ENCODE measurements around the gene BCAM. TPM values are rescaled to one million over a fixed set of nuclear protein-coding genes. Genes with fewer than 3 reads are reported as not detected.
"Not testable (repeated sequence)": the region's sequence is repeated elsewhere in the genome, so short reads cannot be mapped to it uniquely, and the experiment has no call there.

Gene BCAM
- polyA plus RNA-seq, 1 donor, result 201 TPM

DNA sequence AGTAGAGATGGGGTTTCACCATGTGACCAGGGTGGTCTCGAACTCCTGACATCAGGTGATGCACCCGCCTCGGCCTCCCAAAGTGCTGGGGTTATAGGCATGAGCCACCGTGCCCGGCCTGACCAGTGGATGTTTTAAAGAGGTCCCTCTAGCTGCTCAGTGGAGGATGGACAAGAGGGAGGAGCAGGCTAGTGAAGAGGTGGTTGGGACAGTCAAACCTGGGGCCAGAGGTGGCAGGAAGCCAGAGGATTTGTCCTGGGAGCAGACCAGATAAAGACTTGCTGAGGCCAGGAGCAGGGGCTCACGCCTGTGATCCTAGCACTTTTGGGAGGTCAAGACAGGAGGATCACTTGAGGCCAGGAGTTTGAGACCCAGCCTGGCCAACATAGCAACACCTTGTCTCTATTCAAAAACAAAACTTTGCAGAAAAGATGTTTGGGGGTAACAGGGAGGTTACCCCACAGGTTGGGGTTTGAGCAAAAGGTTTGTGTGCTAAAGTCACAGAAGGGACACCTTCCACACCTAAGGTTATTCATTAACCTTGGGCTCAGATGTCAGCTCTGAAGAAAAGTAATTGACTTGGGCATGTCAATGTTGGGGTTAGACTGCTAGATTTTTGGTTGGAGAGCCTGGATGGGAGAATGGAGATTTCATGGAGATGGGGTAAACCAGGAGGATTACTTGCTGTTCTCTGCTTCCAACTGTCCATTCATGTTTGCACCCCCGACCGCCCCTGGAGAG, 9.0 kb downstream of the BCAM start:
- DNase-seq (ENCODE audit: low read depth), result no peak

DNA sequence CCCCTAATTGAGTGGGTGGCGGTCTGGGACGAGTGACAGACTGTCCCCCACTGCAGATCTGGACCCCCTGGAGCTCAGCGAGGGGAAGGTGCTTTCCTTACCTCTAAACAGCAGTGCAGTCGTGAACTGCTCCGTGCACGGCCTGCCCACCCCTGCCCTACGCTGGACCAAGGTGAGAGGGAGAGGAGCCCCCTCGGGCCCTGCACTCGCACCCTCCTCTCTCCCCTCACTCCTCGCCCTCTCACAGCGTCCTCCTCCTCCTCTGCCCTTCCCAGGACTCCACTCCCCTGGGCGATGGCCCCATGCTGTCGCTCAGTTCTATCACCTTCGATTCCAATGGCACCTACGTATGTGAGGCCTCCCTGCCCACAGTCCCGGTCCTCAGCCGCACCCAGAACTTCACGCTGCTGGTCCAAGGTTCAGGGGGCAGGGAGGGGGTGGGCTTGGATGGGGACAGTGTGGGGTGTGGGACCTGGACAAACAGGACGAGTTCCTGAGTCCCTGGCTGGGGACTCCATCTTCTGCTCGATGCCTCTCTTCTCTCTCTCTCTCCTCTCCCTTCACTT, 9.6 kb downstream of the BCAM start:
- no peak for DNase-seq (ENCODE audit: low read depth)

DNA sequence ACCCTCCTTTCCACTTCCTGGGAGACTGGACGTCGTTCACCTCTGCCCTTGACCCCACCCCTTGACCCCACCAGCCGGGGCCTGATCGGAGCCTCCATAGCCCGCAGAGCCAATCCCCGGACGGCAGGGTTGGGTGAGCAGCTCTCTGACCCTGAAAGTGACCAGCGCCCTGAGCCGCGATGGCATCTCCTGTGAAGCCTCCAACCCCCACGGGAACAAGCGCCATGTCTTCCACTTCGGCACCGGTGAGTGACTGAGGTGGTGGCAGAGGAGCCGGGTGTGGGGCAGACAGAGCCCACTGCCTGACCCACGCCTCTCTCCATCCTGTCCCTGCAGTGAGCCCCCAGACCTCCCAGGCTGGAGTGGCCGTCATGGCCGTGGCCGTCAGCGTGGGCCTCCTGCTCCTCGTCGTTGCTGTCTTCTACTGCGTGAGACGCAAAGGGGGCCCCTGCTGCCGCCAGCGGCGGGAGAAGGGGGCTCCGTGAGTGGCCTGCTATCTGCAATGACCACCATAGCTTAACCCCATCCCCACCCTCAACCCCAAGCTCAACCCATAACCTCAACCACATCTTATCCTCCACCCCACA, 10.4 kb downstream of the BCAM start:
- no peak for DNase-seq (ENCODE audit: low read depth)

DNA sequence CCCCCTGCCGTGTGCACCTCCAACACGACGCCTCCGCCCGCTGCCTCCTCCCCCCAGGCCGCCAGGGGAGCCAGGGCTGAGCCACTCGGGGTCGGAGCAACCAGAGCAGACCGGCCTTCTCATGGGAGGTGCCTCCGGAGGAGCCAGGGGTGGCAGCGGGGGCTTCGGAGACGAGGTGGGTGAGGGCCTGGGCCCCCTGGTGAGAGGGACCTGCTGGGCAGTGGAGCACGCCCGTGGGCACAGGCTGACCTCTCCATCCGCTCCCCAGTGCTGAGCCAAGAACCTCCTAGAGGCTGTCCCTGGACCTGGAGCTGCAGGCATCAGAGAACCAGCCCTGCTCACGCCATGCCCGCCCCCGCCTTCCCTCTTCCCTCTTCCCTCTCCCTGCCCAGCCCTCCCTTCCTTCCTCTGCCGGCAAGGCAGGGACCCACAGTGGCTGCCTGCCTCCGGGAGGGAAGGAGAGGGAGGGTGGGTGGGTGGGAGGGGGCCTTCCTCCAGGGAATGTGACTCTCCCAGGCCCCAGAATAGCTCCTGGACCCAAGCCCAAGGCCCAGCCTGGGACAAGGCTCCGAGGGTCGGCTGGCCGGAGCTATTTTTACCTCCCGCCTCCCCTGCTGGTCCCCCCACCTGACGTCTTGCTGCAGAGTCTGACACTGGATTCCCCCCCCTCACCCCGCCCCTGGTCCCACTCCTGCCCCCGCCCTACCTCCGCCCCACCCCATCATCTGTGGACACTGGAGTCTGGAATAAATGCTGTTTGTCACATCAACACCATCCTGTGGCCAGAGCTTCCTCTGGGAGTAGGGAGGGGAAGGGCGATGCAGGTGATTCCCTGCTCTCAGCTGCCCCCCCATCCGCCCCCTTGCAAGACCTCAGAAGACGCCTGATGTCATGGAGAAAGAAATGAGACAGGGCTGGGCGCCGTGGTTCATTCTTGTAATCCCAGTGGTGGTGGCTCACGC, 12.0 kb downstream of the BCAM start:
- no peak for DNase-seq (ENCODE audit: low read depth)

DNA sequence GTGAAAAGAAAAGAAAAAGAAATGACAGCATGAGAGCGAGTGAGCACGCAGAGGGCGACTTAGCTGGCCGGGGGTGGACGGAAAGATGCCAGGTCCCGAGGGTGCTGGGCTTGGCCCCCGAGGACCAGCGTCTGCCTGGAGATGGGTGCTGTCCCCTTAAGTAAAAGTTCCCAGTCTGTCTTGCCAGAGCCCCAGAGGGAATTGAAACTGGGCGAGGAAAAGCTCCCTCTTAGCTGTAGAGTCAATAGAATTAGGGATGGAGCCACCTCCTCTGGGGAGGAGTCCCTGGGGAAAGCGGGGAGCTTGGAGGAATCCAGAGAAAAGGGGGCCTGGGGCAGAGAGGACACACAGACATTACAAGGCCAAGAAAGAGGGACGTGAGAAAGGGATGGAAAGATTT, 13.3 kb downstream of the BCAM start:
- DNase-seq (ENCODE audit: low read depth), result no peak

DNA sequence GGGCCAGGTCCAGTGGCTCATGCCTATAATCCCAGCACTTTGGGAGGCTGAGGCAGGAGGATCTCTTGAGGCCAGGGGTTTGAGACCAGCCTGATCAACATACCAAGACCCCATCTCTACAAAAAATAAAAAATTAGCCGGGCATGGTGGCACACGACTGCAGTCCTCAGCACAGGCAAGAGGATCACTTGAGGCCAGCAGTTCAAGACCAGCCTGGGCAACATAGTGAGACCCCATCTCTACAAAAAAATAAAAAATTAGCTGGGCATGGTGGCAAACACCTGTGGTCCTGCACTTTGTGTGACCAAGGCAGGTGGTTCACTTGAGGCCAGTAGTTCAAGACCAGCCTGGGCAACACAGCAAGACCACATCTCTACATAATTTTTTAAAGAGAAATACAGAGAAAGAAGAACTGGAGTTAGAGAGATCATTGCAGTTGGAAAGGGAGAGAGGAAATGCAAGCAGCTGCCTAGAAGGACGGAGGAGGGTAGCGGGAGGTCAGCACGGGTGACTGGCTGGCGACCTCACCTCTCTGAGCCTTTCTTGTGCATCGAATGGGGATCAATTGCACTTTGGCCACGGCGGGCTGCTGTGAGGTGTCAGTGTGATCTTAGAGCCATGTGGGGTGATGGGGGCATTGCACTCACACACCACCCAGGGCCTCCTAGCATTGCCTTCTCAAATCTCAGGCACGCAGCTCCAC, 13.9 kb downstream of the BCAM start:
- DNase-seq (ENCODE audit: low read depth), result no peak

DNA sequence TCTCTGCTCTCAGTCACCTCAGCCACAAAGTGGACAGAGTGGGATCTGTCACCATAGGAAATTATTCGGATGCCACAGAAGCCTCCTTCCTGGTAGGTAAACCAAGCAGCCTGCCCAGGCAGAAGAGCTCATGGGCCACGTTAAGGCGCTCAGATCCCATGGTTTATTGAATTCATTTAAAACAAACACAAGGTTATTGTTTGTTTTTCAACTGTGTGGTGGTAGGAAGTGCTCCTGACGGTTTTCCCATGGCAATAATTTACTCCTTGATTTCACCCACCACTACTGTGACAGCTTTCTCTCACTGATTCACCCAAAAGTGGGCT, 14.4 kb downstream of the BCAM start:
- no peak for DNase-seq (ENCODE audit: low read depth)

DNA sequence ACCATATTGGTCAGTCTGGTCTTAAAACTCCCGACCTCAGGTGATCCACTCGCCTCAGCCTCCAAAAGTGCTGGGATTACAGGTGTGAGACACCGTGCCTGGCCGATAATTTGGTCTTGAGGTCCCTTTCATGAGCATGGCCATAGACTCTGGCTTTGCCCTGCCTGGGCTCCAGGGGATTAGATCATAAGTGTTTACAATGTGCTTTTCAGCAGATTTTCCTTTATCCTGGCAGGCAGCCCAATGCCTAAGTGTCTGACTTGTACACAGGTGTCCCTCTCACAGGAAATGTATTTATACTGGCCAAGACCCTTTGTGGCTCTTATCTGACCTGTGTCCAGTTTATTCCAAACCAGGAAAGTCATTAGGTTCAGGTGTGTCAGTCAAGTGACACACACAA, 15.9 kb downstream of the BCAM start:
- no peak for DNase-seq (ENCODE audit: low read depth)

DNA sequence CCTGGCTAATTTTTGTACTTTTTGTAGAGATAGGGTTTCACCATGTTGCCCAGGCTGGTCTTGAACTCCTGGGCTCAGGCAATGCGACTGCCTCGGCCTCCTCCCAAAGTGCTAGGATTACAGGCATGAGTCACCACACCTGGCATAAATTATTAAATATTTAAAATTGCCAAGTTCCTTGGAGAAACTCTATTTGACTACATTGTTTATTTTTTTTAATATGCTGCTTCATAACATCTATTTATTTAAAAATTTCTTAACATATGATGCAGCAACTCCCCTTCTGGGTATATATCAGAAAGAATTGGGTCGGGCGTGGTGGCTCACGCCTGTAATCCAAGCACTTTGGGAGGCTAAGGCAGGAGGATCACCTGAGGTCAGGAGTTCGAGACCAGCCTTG, 24.0 kb downstream of the BCAM start:
- DNase-seq (ENCODE audit: low read depth), result not testable (repeated sequence)

DNA sequence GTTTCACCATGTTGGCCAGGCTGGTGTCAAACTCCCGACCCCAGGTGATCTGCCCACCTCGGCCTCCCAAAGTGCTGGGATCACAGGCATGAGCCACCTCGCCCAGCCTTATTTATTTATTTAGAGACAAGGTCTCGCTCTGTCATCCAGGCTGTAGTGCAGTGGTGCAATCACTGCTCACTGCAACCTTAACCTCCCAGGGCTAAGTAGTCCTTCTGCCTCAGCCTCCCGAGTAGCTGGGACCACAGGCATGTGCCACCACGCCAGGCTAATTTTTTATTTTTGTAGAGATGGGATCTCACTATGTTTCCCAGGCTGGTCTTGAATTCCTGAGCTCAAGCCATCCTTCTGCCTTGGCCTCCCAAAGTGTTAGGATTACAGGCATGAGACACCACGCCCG, 25.5 kb downstream of the BCAM start:
- not testable (repeated sequence) for DNase-seq (ENCODE audit: low read depth)

DNA sequence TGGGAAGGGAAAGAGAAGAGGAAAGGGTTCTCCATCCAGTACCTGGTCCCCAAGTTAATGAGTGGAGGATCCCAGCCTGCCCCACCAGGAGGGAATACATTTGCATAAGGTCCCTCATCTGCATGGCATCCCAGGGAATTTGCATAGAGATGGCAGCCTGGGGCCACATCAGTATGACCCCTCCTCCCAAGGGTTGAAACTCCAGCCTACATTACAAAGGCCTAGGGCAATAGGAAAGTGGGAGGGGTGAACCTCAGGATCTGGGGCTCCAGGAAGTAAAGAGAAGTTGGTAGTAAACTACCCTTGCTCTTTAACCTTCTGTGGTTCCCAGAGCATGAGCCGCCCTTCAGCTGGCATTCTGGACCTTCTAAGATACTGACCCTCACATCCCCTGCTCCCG, 30.4 kb downstream of the BCAM start:
- no peak for DNase-seq (ENCODE audit: low read depth)

DNA sequence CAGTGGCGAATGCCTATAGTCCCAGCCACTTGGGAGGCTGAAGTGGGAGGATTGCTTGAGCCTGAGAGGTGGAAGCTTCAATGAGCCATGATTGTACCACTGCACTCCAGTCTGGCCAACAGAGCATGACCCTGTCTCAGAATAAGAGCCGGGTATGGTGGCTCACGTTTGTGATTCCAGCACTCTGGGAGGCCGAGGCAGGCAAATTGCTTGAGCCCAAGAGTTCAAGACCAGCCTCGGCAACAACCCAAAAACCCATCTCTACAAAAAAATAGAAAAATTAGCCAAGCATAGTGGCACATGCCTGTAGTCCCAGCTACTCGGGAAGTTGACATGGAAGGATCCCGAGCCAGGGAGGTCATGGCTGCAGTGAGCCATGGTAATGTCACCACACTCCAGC, 31.9 kb downstream of the BCAM start:
- no peak for DNase-seq (ENCODE audit: low read depth)

DNA sequence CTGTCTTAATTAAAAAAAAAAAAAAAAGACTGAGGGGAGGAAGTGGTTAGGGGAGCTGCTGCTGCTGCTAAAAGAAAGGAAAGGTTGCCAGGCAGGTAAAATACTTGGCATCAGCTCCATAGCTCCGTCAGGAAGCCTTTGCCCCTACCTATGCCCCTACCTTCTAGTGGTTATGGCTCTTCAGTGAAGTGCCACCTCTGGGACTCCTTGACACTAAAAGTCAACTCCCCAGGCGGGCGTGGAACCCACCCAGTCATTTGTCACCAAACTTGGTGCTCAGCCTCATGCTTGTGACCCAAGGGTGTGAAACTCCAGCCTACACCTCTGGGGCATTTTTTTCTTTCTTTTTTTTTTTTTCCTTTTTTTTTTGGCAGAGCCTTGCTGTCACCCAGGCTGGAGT, 32.3 kb downstream of the BCAM start:
- DNase-seq (ENCODE audit: low read depth), result no peak

DNA sequence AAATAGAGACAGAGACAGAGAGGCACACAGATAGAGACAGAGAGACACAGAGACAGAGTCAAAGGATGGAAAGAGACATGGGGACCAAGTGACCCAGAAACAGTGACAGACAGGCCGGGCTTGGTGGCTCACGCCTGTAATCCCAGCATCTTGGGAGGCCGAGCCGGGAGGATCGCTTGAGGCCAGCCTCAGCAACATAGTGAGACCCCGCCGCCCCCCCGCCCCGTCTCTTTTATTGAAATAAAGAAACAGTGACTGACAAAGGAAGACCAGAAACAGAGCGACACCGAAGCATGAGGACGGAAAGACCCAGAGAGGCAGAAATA, 36.3 kb downstream of the BCAM start:
- no peak for DNase-seq (ENCODE audit: low read depth)

DNA sequence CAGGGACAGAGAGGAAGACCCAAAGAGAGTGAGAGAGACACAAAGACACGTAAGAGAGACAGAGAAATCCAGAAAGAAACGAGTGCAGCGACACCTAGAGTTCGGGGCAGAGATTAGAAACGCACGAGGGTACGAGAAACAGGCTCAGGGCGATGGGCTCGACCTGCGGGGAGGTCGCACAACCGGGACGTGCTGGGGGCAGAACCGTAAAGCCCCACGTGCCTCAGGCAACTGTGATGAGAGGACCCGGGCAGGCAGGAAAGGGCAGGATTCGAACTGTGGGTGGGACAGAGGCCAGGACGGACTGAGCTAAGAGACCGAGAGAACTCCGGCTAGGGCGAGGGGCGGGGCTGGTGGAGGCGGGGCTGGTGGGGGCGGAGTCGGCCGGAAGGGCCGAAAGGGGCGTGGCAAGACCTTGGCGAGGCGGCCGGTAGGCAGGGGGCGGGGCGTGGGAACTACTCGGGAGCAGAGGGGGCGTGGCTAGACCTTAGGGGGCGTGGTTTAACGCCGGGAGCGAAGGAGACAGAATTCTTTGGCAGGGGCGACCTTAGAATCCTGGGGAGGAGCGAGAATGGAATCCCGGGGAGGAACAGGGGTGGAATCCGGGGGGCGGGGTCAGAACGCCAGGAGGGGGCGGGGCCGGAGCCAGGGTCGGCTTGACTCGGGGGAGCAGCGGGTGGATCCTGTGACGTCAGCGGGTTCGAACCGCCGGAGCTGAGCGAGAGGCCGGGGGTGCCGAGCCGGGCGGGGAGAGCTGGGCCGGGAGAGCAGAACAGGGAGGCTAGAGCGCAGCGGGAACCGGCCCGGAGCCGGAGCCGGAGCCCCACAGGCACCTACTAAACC, 36.9 kb downstream of the BCAM start, which contains the start of gene NECTIN2:
Gene NECTIN2 (plus strand): TSS at position 686 of the 843 bp plus-strand sequence. CDS start 229 bp downstream, outside the sequence.
- DNase-seq (ENCODE audit: low read depth), result peak; percentile 90

DNA sequence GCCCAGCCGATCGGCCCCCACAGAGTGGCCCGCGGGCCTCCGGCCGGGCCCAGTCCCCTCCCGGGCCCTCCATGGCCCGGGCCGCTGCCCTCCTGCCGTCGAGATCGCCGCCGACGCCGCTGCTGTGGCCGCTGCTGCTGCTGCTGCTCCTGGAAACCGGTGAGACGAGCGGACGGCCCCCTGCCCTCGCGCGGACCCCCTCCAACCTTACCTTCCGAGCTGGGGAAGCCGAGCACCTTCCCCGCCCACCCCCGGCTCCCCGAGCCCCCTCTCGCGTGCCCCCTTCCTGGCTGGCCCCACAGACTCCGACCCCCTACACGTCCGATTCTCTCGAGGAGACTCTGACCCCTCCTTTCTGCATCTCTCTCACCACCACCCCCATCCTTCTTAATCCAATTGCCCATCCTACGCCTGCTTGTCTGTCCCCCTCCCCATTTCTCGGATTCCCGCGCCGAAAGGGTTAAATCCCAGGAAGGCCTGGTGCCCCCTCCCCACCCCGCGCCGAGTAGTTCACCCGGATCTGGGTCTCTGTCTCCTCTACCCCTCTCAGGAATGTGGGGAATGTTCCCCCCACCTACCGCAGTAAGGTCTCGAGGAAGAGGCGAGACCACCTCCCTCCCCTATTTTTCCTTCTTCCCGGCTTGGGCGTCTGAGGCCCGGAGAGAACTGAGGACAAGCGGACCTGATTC, 37.7 kb downstream of the BCAM start:
- no peak for DNase-seq (ENCODE audit: low read depth)

DNA sequence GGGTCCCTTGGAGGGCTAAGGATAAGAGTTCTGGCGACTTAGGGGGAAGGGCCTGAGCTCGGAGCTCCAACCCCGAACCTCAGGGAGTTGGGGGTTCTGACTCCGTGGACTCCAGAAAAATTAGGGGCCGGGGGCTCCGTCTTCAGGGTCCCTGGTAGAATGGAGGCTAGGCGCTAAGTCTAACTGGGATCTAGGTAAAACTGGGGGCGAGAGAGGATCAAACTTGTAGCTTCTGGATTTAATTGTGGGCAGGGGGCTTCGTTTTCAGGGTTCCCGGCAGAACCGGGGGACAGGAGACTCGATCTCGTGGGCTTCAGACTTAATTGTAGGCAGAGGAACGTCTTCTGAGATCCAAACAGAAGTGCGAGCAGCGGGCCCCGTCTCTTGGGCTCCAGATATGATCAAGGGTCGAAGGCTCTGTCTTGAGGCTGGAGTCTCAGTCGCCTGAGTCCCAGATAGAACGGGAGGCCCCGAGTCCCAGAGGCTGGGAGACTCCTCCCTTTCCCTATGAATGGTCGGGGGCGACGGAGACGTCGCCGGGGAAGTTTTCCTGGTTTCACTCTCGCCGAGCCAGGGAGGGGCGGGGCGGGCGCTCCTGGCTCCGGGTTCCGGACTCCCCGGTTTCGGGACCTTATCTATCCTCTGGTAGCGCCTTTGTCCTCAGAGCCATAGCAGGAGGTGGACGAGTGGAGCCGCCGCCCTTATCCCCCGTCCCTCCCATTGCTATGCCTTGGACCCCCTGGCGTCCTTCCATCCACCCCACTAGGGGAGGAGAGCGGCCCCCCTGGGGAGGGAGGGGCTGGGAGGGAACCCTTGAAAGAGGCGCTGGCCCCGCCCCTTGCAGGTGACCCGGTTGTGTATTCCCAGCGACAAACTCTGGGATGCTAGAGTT, 38.5 kb downstream of the BCAM start:
- no peak for DNase-seq (ENCODE audit: low read depth)

DNA sequence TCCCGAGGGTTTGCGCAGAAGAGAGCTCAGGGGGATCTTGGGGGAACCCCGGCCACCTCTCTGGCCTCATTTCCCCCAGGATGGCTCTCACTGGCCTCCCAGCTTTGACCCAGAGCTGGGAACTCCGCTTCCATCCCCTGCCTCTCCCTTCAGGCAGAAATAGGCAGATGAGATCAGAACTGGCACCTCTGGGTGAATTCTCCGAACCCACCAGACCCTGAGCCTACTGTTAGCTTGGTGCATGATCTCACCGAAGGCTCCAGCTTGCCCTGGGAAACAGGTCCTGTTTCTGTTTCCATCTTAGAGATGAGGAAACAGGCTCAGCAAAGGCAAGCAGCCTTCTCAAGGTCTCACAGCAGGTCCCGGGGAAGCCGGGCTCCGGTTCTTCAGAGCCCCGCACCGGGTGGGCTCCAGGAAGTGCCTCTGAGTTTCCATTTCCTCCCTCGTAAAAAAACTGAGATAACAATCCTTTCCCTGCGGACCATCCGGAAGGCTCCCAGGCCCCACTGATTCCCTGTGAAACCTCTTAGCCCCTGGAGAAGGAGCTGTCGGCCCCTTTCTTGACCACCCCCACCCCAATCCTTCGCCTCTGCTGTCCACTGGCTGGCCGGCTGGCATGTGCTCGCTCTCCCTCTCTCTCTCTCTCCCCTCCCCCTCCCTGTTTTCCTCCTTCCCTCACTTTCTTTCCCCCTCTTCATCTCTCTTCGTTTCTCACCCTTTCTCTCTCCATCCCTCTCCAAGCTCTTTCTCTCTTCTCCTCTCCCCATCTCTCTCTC, 39.3 kb downstream of the BCAM start:
- no peak for DNase-seq (ENCODE audit: low read depth)
